Upper lobe of right lung (tissue), 1 donor: Measurements from ENCODE around the gene LFNG. TPM values are rescaled to one million over a fixed set of nuclear protein-coding genes. Genes with fewer than 3 reads are reported as not detected.

ENCODE experiments used
- ATAC-seq: fragments of 200-7000 bp; cut with Tn5 transposase; one replicate; pipeline ENCODE4 v1.9.1; 2020; ENCODE audit warnings: mild to moderate bottlenecking, moderate library complexity
- DNase-seq: peaks from one replicate; pipeline ENCODE4 v3.0.0-alpha.2; 2020
- H3K27ac ChIP-seq: fragments of 200-600 bp; one replicate; pipeline ENCODE4 v1.8.0; 2022
- H3K27me3 ChIP-seq: fragments of 200-600 bp; one replicate; pipeline ENCODE4 v1.8.0; 2022; ENCODE audit warnings: mild to moderate bottlenecking
- H3K36me3 ChIP-seq: fragments of 200-600 bp; one replicate; pipeline ENCODE4 v1.8.0; 2022
- H3K4me1 ChIP-seq: fragments of 200-600 bp; one replicate; pipeline ENCODE4 v1.8.0; 2022
- H3K4me3 ChIP-seq: fragments of 200-600 bp; one replicate; pipeline ENCODE4 v1.8.0; 2022; ENCODE audit warnings: mild to moderate bottlenecking
- H3K9me3 ChIP-seq: fragments of 200-600 bp; one replicate; pipeline ENCODE4 v1.8.0; 2022
- CTCF ChIP-seq: fragments of 200-600 bp; IDR thresholded peaks from one replicate; pipeline ENCODE4 v1.8.0; 2022; ENCODE audit warnings: antibody characterized with exemption
- intact Hi-C: fragments of 100-400 bp; cut with DNase I; formaldehyde crosslinking; loops from one replicate; pipeline ENCODE4 v1.11.0; 2022
- total RNA-seq: library from RNA; stranded (reverse); fragmentation: NEBNext Ultra II Directional; extraction: Animal tissue kit (Norgen Biotek cat#: 25700); gene quantifications from one replicate; pipeline ENCODE4 v1.2.1, GENCODE V29; 2021
- donor health status: DM: no; HTN: yes; CAD: no; lungs with severe emphysema.

LFNG gene
- total RNA-seq, 1 donor from 2014 or later, result 35.4 TPM

GRCh38 chr7:2546776-2547586 is 27.4 kb downstream of the LFNG start:
- Histone ChIP-seq H3K4me1 (no peaks in the 10 kb centered on the region), H3K27me3 (no peaks in the 10 kb centered on the region), H3K4me3 (no peak overlapping the region), H3K9me3 (no peaks in the 10 kb centered on the region), H3K36me3 (peaks cover 78% of the 10 kb centered on the region), H3K27ac (no peak overlapping the region)
- peak; percentile 58 for DNase-seq
- ATAC-seq, result no peak
- intact Hi-C loops, result no loop called here
- TF ChIP-seq CTCF, result no peak

GRCh38 chr7:2551418-2551817 is 31.8 kb downstream of the LFNG start:
- Histone ChIP-seq H3K4me3 (no peak overlapping the region), H3K4me1 (peaks cover 23% of the 10 kb centered on the region), H3K36me3 (peaks cover 40% of the 10 kb centered on the region), H3K9me3 (no peaks in the 10 kb centered on the region), H3K27me3 (no peaks in the 10 kb centered on the region), H3K27ac (no peak overlapping the region)
- peak; percentile 9 for DNase-seq
- ATAC-seq, result no peak
- TF ChIP-seq CTCF, result no peak
- intact Hi-C loops, result no loop called here

- intact Hi-C loops, result no loop called here
- peaks cover 29% of the 10 kb centered on the region for H3K4me1 ChIP-seq
- H3K27me3 ChIP-seq, result no peaks in the 10 kb centered on the region
- ATAC-seq (no peak), DNase-seq (no peak)
- no peaks in the 10 kb centered on the region for H3K9me3 ChIP-seq
- H3K27ac ChIP-seq, result no peak overlapping the region
- no peak for TF ChIP-seq CTCF
- H3K36me3 ChIP-seq, result peaks cover 23% of the 10 kb centered on the region
- no peak overlapping the region for H3K4me3 ChIP-seq
Observed at GRCh38 chr7:2553108-2553507, 33.5 kb downstream of the LFNG start.

- Histone ChIP-seq H3K9me3 (no peaks in the 10 kb centered on the region), H3K4me1 (peaks cover 33% of the 10 kb centered on the region), H3K27me3 (no peaks in the 10 kb centered on the region), H3K27ac (no peak overlapping the region), H3K36me3 (peaks cover 14% of the 10 kb centered on the region), H3K4me3 (peak overlapping the region; percentile 88)
- ATAC-seq, result no peak
- TF ChIP-seq CTCF, result no peak
- intact Hi-C loops, result no loop called here
- DNase-seq, result peak; percentile 4
Observed at GRCh38 chr7:2553831-2554581, 34.4 kb downstream of the LFNG start.

- intact Hi-C loops, result no loop called here
- Histone ChIP-seq H3K27ac (peak overlapping the region; percentile 100), H3K4me3 (peak overlapping the region; percentile 88), H3K27me3 (no peaks in the 10 kb centered on the region), H3K4me1 (peaks cover 33% of the 10 kb centered on the region), H3K36me3 (peaks cover 8% of the 10 kb centered on the region), H3K9me3 (no peaks in the 10 kb centered on the region)
- ATAC-seq, result no peak
- TF ChIP-seq CTCF, result no peak
- peak; percentile 65 for DNase-seq
Observed at GRCh38 chr7:2554661-2555111, 35.1 kb downstream of the LFNG start.
